IPS DF 4.7 (cell line): ENCODE measurements around the gene GTSE1.

Experiments
- DNase-seq: peaks from one replicate; pipeline ENCODE4 v3.0.0-alpha.2; 2013; ENCODE audit warnings: low spot score; ENCODE audit errors: extremely low read depth

The GTSE1 gene

GRCh38 chr22:46351131-46351735 lies 54.6 kb downstream of the GTSE1 start:
- no peak for DNase-seq

GRCh38 chr22:46351767-46352166 lies 55.1 kb downstream of the GTSE1 start:
- DNase-seq: no peak

GRCh38 chr22:46352276-46352675 lies 55.6 kb downstream of the GTSE1 start:
- no peak for DNase-seq

GRCh38 chr22:46352691-46353386 lies 56.2 kb downstream of the GTSE1 start:
- DNase-seq: no peak

GRCh38 chr22:46353483-46354105 lies 56.9 kb downstream of the GTSE1 start:
- DNase-seq: no peak

GRCh38 chr22:46354176-46354992 lies 57.7 kb downstream of the GTSE1 start:
- no peak for DNase-seq

GRCh38 chr22:46354993-46355305 lies 58.3 kb downstream of the GTSE1 start:
- DNase-seq: no peak

GRCh38 chr22:46355369-46355995 lies 58.8 kb downstream of the GTSE1 start:
- no peak for DNase-seq

- DNase-seq: no peak
These were observed 59.4 kb downstream of the GTSE1 start for GRCh38 chr22:46355996-46356471.

- DNase-seq: no peak
These were observed 60.1 kb downstream of the GTSE1 start for GRCh38 chr22:46356496-46357480.

- no peak for DNase-seq
These were observed 61.2 kb downstream of the GTSE1 start for GRCh38 chr22:46357711-46358520.

- DNase-seq: no peak
These were observed 62.1 kb downstream of the GTSE1 start for GRCh38 chr22:46358766-46359165.

GRCh38 chr22:46359362-46359761 lies 62.7 kb downstream of the GTSE1 start:
- DNase-seq: no peak

- DNase-seq: no peak
These were observed 63.4 kb downstream of the GTSE1 start for GRCh38 chr22:46360097-46360496.

- DNase-seq: no peak
These were observed 64.2 kb downstream of the GTSE1 start for GRCh38 chr22:46360891-46361290.

GRCh38 chr22:46361826-46362202 lies 65.1 kb downstream of the GTSE1 start:
- no peak for DNase-seq

GRCh38 chr22:46362203-46362933 lies 65.7 kb downstream of the GTSE1 start:
- DNase-seq: no peak

- no peak for DNase-seq
These were observed 66.4 kb downstream of the GTSE1 start for GRCh38 chr22:46362934-46363515.
